ENCODE results near the gene PLEKHJ1. TPM values are rescaled to one million over a fixed set of nuclear protein-coding genes. Genes with fewer than 3 reads are reported as not detected.

The PLEKHJ1 gene
- polyA plus RNA-seq, 1 donor from 2014 or later, result 219 TPM

DNA sequence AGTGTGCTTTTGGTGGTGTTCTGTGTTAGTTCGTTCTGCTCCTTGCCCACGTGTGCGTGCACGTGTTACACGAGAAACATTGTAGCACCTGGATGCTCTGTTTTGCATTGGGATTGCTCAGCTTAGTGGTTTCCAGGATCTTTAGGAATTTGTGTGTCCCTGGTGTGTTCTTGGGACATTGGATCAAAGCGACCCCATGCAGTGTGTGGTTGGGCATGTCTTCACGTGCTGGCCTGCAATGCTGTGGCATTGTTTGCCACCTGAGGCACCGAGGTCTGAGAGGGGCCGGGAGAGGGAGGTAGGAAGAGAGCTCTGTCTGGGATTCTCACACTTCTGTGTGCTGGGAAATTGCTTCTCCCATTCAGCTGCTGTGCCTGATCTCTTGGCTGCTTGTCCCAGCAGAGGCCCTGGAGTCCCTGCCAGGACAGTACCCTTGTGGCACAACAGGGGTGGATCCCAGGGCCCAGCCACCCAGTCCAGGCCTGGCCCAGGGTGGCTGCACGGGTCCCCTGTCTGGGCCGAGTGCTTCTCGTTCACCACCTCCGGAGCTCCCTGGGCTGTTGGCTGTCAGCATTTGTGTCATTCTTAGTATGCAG is 11.3 kb downstream of the PLEKHJ1 start:
- TF ChIP-seq, protein P1, sequence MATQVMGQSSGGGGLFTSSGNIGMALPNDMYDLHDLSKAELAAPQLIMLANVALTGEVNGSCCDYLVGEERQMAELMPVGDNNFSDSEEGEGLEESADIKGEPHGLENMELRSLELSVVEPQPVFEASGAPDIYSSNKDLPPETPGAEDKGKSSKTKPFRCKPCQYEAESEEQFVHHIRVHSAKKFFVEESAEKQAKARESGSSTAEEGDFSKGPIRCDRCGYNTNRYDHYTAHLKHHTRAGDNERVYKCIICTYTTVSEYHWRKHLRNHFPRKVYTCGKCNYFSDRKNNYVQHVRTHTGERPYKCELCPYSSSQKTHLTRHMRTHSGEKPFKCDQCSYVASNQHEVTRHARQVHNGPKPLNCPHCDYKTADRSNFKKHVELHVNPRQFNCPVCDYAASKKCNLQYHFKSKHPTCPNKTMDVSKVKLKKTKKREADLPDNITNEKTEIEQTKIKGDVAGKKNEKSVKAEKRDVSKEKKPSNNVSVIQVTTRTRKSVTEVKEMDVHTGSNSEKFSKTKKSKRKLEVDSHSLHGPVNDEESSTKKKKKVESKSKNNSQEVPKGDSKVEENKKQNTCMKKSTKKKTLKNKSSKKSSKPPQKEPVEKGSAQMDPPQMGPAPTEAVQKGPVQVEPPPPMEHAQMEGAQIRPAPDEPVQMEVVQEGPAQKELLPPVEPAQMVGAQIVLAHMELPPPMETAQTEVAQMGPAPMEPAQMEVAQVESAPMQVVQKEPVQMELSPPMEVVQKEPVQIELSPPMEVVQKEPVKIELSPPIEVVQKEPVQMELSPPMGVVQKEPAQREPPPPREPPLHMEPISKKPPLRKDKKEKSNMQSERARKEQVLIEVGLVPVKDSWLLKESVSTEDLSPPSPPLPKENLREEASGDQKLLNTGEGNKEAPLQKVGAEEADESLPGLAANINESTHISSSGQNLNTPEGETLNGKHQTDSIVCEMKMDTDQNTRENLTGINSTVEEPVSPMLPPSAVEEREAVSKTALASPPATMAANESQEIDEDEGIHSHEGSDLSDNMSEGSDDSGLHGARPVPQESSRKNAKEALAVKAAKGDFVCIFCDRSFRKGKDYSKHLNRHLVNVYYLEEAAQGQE (IDR thresholded peaks at IDR 0.05; ENCODE audit: borderline replicate concordance), result no peak
- TF ChIP-seq EZH2 (IDR thresholded peaks at IDR 0.05; ENCODE audit: borderline replicate concordance, insufficient read depth, low read length, poor library complexity, severe bottlenecking) (no peak), SMC3 (conservative IDR thresholded peaks at IDR 0.05; ENCODE audit: poor library complexity) (no peak), TAF1 (IDR thresholded peaks at IDR 0.05; ENCODE audit: low read depth) (no peak)
- Histone ChIP-seq H3K27ac (ENCODE audit: low read length) (no peak overlapping the region), H3K79me2 (replicated peaks; ENCODE audit: insufficient read depth, low read length) (no peaks in the 10 kb centered on the region), H3F3A (ENCODE audit: insufficient read depth, low read length, poor library complexity, severe bottlenecking) (no peaks in the 10 kb centered on the region), H3K9ac (ENCODE audit: low read length) (no peak overlapping the region), H3K4me3 (ENCODE audit: low read length) (no peak overlapping the region), H3K9me2 (ENCODE audit: insufficient read depth, low read length) (no peaks in the 10 kb centered on the region), H4K20me1 (ENCODE audit: insufficient read depth) (no peaks in the 10 kb centered on the region), H3K27me3 (ENCODE audit: insufficient read depth, low read depth, low read length) (no peaks in the 10 kb centered on the region), H3K36me3 (ENCODE audit: insufficient read depth, low read length) (no peaks in the 10 kb centered on the region), H3K4me2 (ENCODE audit: low read length) (no peak overlapping the region), H2AFZ (ENCODE audit: low read depth, low read length) (no peak overlapping the region), H3K9me3 (ENCODE audit: low read length) (no peaks in the 10 kb centered on the region)

DNA sequence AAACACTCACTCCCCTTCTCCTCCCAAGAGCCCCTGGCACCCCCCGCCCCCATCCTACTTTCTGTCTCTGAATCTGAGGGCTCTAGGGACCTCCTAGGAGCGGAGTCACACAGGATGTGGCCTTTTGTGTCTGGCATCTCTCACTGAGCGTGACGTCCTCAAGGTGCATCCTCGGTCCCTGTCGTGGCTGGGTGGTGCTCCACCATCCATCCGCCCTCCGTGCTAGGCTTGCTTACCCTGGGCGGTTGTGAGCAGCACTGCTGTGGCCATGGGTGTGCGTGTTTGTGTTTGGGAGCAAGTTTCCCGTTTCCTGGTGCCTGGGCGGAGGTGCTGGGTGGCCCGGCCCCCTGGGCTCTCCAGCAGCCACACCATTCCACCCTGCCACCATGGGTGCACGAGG is 12.2 kb downstream of the PLEKHJ1 start:
- Histone ChIP-seq H3K4me2 (ENCODE audit: low read length) (no peak overlapping the region), H4K20me1 (ENCODE audit: insufficient read depth) (no peaks in the 10 kb centered on the region), H3K27me3 (ENCODE audit: insufficient read depth, low read depth, low read length) (no peaks in the 10 kb centered on the region), H3K4me3 (ENCODE audit: low read length) (no peak overlapping the region), H3K36me3 (ENCODE audit: insufficient read depth, low read length) (no peaks in the 10 kb centered on the region), H3K27ac (ENCODE audit: low read length) (no peak overlapping the region), H3F3A (ENCODE audit: insufficient read depth, low read length, poor library complexity, severe bottlenecking) (no peaks in the 10 kb centered on the region), H3K9me2 (ENCODE audit: insufficient read depth, low read length) (no peaks in the 10 kb centered on the region), H3K9ac (ENCODE audit: low read length) (no peak overlapping the region), H3K79me2 (replicated peaks; ENCODE audit: insufficient read depth, low read length) (no peaks in the 10 kb centered on the region), H2AFZ (ENCODE audit: low read depth, low read length) (no peak overlapping the region), H3K9me3 (ENCODE audit: low read length) (no peaks in the 10 kb centered on the region)
- TF ChIP-seq EZH2 (IDR thresholded peaks at IDR 0.05; ENCODE audit: borderline replicate concordance, insufficient read depth, low read length, poor library complexity, severe bottlenecking), result no peak
- no peak for TF ChIP-seq EP300 (conservative IDR thresholded peaks at IDR 0.05; ENCODE audit: poor library complexity, severe bottlenecking)
- TF ChIP-seq TAF1 (IDR thresholded peaks at IDR 0.05; ENCODE audit: low read depth), result no peak
- no peak for TF ChIP-seq SMC3 (conservative IDR thresholded peaks at IDR 0.05; ENCODE audit: poor library complexity)
- TF ChIP-seq, protein P1 (IDR thresholded peaks at IDR 0.05; ENCODE audit: borderline replicate concordance), result no peak
- TF ChIP-seq MXI1 (conservative IDR thresholded peaks at IDR 0.05; ENCODE audit: poor library complexity, severe bottlenecking), result no peak
- TF ChIP-seq, protein P2, sequence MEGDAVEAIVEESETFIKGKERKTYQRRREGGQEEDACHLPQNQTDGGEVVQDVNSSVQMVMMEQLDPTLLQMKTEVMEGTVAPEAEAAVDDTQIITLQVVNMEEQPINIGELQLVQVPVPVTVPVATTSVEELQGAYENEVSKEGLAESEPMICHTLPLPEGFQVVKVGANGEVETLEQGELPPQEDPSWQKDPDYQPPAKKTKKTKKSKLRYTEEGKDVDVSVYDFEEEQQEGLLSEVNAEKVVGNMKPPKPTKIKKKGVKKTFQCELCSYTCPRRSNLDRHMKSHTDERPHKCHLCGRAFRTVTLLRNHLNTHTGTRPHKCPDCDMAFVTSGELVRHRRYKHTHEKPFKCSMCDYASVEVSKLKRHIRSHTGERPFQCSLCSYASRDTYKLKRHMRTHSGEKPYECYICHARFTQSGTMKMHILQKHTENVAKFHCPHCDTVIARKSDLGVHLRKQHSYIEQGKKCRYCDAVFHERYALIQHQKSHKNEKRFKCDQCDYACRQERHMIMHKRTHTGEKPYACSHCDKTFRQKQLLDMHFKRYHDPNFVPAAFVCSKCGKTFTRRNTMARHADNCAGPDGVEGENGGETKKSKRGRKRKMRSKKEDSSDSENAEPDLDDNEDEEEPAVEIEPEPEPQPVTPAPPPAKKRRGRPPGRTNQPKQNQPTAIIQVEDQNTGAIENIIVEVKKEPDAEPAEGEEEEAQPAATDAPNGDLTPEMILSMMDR (IDR thresholded peaks at IDR 0.05; ENCODE audit: poor library complexity, severe bottlenecking), result no peak
- no peak for TF ChIP-seq POLR2AphosphoS5 (IDR thresholded peaks at IDR 0.05)
- no peak for TF ChIP-seq RAD21 (conservative IDR thresholded peaks at IDR 0.05)

Data from neural cell (in vitro differentiated cells).